ENCODE results near the gene IPO13. TPM values are rescaled to one million over a fixed set of nuclear protein-coding genes. Genes with fewer than 3 reads are reported as not detected.

The IPO13 gene
- total RNA-seq (2014; rRNA removed): 33.7 and 45.4 TPM in 2 replicates
- Bru-seq, nascent RNA: percentile 56 among the genes with signal in this experiment
- BruChase-seq, experiment 1, labeled RNA remaining after a 6-hour chase: percentile 80 among the genes with signal in this experiment
- percentile 76 among the genes with signal in this experiment for BruChase-seq, experiment 2, labeled RNA remaining after a 2-hour chase
- long read RNA-seq, transcript IPO13-202 (20 exons, 3,894 nt): major isoform, 9 of 24 reads
- long read RNA-seq, partial matches to known transcripts: 11 of 24 reads
- long read RNA-seq, other reads (novel, unspliced or antisense): 3 of 24 reads

- POLR2A ChIA-PET (ENCODE audit: unreplicated experiment): interaction anchor here (0.5 kb wide), 1 partner anchor 125 kb away, joined by 4 read pairs; no protein-coding TSS in a partner anchor
- intact Hi-C loops (cut with micrococcal nuclease): loop anchor here (2.0 to 5.0 kb wide), 2 partner anchors 22 to 239 kb away; partner anchors contain the start of gene ST3GAL3
Measured at GRCh38 chr1:43946236-43947060, at the start of gene IPO13. IPO13 (plus strand) TSS chr1:43946950; CDS start chr1:43947601, 651 bp downstream.

GRCh38 chr1:43898981-43899380 is 47.8 kb upstream of the IPO13 start:
- no peaks in the 10 kb centered on the region for H3K4me1 ChIP-seq (ENCODE audit: insufficient read depth, low read length)
- ChIA-PET CTCF (no interaction called here), POLR2A (ENCODE audit: unreplicated experiment) (no interaction called here)
- H3K27ac ChIP-seq (ENCODE audit: low read length): no peak overlapping the region
- no peaks in the 10 kb centered on the region for H4K20me1 ChIP-seq (ENCODE audit: low read length)
- no peak overlapping the region for H3K9ac ChIP-seq (ENCODE audit: low read length)
- DNase-seq (no peak), ATAC-seq (no peak)
- no peak overlapping the region for H2AFZ ChIP-seq (ENCODE audit: low read length)
- no peaks in the 10 kb centered on the region for H3K27me3 ChIP-seq (ENCODE audit: low read length)
- H3K36me3 ChIP-seq (ENCODE audit: low read depth, low read length): no peaks in the 10 kb centered on the region
- intact Hi-C loops (cut with micrococcal nuclease): no loop called here
- H3F3A ChIP-seq (ENCODE audit: low read length, unreplicated experiment): no peaks in the 10 kb centered on the region
- no peak for TF ChIP-seq CTCF (conservative IDR thresholded peaks at IDR 0.05; ENCODE audit: low read depth, low read length)
- TF ChIP-seq EZH2 (IDR thresholded peaks at IDR 0.05; ENCODE audit: low read length, unreplicated experiment): no peak
- TF ChIP-seq EZH2phosphoT487 (IDR thresholded peaks at IDR 0.05; ENCODE audit: borderline replicate concordance, low read length): no peak
- no TSS peak for BruUV-seq (replicated peaks)
- no peak overlapping the region for H3K4me2 ChIP-seq (ENCODE audit: low read length)
- H3K9me3 ChIP-seq (ENCODE audit: low read length): no peaks in the 10 kb centered on the region
- H3K9me2 ChIP-seq (replicated peaks; ENCODE audit: low read length): no peaks in the 10 kb centered on the region
- H3K79me2 ChIP-seq (ENCODE audit: low read length): no peaks in the 10 kb centered on the region
- H3K4me3 ChIP-seq (ENCODE audit: low read length): no peak overlapping the region

More at GRCh38 chr1:43946236-43947060, at the start of gene IPO13:
- peak within 1 kb of the TSS; percentile 100 for H3K4me2 ChIP-seq (ENCODE audit: low read length)
- ATAC-seq (peak; percentile 93), DNase-seq (peak; percentile 96)
- H3K27ac ChIP-seq (ENCODE audit: low read length): peak within 1 kb of the TSS; percentile 84
- H3K36me3 ChIP-seq (ENCODE audit: low read depth, low read length): peaks cover 6% of the 10 kb centered on the region; the same call in 1 of the 2 replicates
- no peaks in the 10 kb centered on the region for H4K20me1 ChIP-seq (ENCODE audit: low read length)
- peak within 1 kb of the TSS; percentile 97 for H3K9ac ChIP-seq (ENCODE audit: low read length)
- H3F3A ChIP-seq (ENCODE audit: low read length, unreplicated experiment): no peaks in the 10 kb centered on the region
- H3K9me2 ChIP-seq (replicated peaks; ENCODE audit: low read length): no peaks in the 10 kb centered on the region
- peaks cover 60% of the 10 kb centered on the region for H3K79me2 ChIP-seq (ENCODE audit: low read length)
- H3K9me3 ChIP-seq (ENCODE audit: low read length): no peaks in the 10 kb centered on the region
- peaks cover 29% of the 10 kb centered on the region for H3K4me1 ChIP-seq (ENCODE audit: insufficient read depth, low read length)
- no peaks in the 10 kb centered on the region for H3K27me3 ChIP-seq (ENCODE audit: low read length)
- H2AFZ ChIP-seq (ENCODE audit: low read length): peak within 1 kb of the TSS; percentile 86
- no TSS peak for BruUV-seq (replicated peaks)
- H3K4me3 ChIP-seq (ENCODE audit: low read length): peak within 1 kb of the TSS; percentile 99
- CTCF ChIA-PET: interaction anchor here (1.1 to 2.2 kb wide), 3 partner anchors 11 to 183 kb away, joined by 7 to 9 read pairs (median 9); partner anchors contain the start of gene ARTN
- peak; percentile 79 for TF ChIP-seq CTCF (conservative IDR thresholded peaks at IDR 0.05; ENCODE audit: low read depth, low read length)
- TF ChIP-seq EZH2phosphoT487 (IDR thresholded peaks at IDR 0.05; ENCODE audit: borderline replicate concordance, low read length): no peak
- no peak for TF ChIP-seq EZH2 (IDR thresholded peaks at IDR 0.05; ENCODE audit: low read length, unreplicated experiment)
